SK-N-SH treated with all-trans-retinoic acid at 6 μM for 48 hours (cell line): ENCODE results near the gene CPNE5.

Source experiments
- ATAC-seq: fragments of 200-7000 bp; cut with Tn5 transposase; 3 replicates; pipeline ENCODE4 v1.9.1; 2020; ENCODE audit warnings: mild to moderate bottlenecking, moderate library complexity
- ARNTL ChIP-seq: fragments of 450-650 bp; formaldehyde crosslinking; IDR thresholded peaks from 2 replicates; pipeline ENCODE4 v1.5.0; 2020; ENCODE audit warnings: low read depth, mild to moderate bottlenecking, moderate library complexity, borderline replicate concordance
- BACH2 ChIP-seq: fragments of 250-450 bp; sonication (Bioruptor Pico); IDR thresholded peaks from 2 replicates; pipeline ENCODE4 v1.9.0; 2021; ENCODE audit warnings: mild to moderate bottlenecking, borderline replicate concordance
- CSDC2 ChIP-seq: fragments of 250-450 bp; sonication (Bioruptor Pico); IDR thresholded peaks from 2 replicates; pipeline ENCODE4 v1.5.0; 2020; ENCODE audit warnings: mild to moderate bottlenecking, moderate library complexity
- CSRNP3 ChIP-seq: fragments of 250-450 bp; sonication (Bioruptor Pico); IDR thresholded peaks from 2 replicates; pipeline ENCODE4 v1.5.1; 2021; ENCODE audit warnings: mild to moderate bottlenecking, moderate library complexity
- ESRRG ChIP-seq: fragments of 250-450 bp; sonication (Bioruptor Pico); IDR thresholded peaks from 2 replicates; pipeline ENCODE4 v1.6.1; 2021; ENCODE audit warnings: mild to moderate bottlenecking
- GLIS3 ChIP-seq: fragments of 250-450 bp; sonication (Bioruptor Pico); IDR thresholded peaks from 2 replicates; pipeline ENCODE4 v1.5.0; 2020; ENCODE audit warnings: mild to moderate bottlenecking, moderate library complexity
- ISL1 ChIP-seq: fragments of 250-450 bp; sonication (Bioruptor Pico); IDR thresholded peaks from 2 replicates; pipeline ENCODE4 v2.1.2; 2022; ENCODE audit warnings: mild to moderate bottlenecking, moderate library complexity
- OSR1 ChIP-seq: fragments of 250-450 bp; sonication (Bioruptor Pico); IDR thresholded peaks from 2 replicates; pipeline ENCODE4 v1.8.0; 2022; ENCODE audit warnings: moderate library complexity, mild to moderate bottlenecking, inconsistent platforms
- RARB ChIP-seq: fragments of 250-450 bp; sonication (Bioruptor Pico); IDR thresholded peaks from 2 replicates; pipeline ENCODE4 v1.8.0; 2021; ENCODE audit warnings: mild to moderate bottlenecking, moderate library complexity
- SNAI2 ChIP-seq: fragments of 250-450 bp; sonication (Bioruptor Pico); IDR thresholded peaks from 2 replicates; pipeline ENCODE4 v1.5.0; 2020; ENCODE audit warnings: mild to moderate bottlenecking, moderate library complexity
- TCF4 ChIP-seq: fragments of 250-450 bp; sonication (Bioruptor Pico); IDR thresholded peaks from 2 replicates; pipeline ENCODE4 v1.8.0; 2021; ENCODE audit warnings: mild to moderate bottlenecking, moderate library complexity, borderline replicate concordance
- TOX ChIP-seq: fragments of 250-450 bp; sonication (Bioruptor Pico); IDR thresholded peaks from 2 replicates; pipeline ENCODE4 v1.8.0; 2021; ENCODE audit warnings: mild to moderate bottlenecking, moderate library complexity, borderline replicate concordance
- TSHZ2 ChIP-seq: fragments of 250-450 bp; sonication (Bioruptor Pico); IDR thresholded peaks from 2 replicates; pipeline ENCODE4 v1.5.0; 2020; ENCODE audit warnings: mild to moderate bottlenecking, moderate library complexity
- ZC3H10 ChIP-seq: fragments of 250-450 bp; sonication (Bioruptor Pico); IDR thresholded peaks from 2 replicates; pipeline ENCODE4 v1.5.1; 2021; ENCODE audit warnings: mild to moderate bottlenecking, moderate library complexity
- ZFP3 ChIP-seq: fragments of 250-450 bp; sonication (Bioruptor Pico); IDR thresholded peaks from 2 replicates; pipeline ENCODE4 v1.5.0; 2020; ENCODE audit warnings: mild to moderate bottlenecking, moderate library complexity
- ZFP30 ChIP-seq: fragments of 450-650 bp; formaldehyde crosslinking; IDR thresholded peaks from 2 replicates; pipeline ENCODE4 v1.5.0; 2022; ENCODE audit warnings: mild to moderate bottlenecking, moderate library complexity
- ZNF565 ChIP-seq: fragments of 450-650 bp; formaldehyde crosslinking; conservative IDR thresholded peaks from 2 replicates; pipeline ENCODE4 v1.5.0; 2020; ENCODE audit warnings: low read depth, mild to moderate bottlenecking, moderate library complexity
- ZNF70 ChIP-seq: fragments of 450-650 bp; formaldehyde crosslinking; IDR thresholded peaks from 2 replicates; pipeline ENCODE4 v1.5.0; 2020; ENCODE audit warnings: mild to moderate bottlenecking, moderate library complexity
- ZNF8 ChIP-seq: fragments of 450-650 bp; formaldehyde crosslinking; IDR thresholded peaks from 2 replicates; pipeline ENCODE4 v1.5.0; 2020; ENCODE audit warnings: mild to moderate bottlenecking, moderate library complexity
- TF ChIP-seq, protein P1 (sequence below): fragments of 250-450 bp; sonication (Bioruptor Pico); IDR thresholded peaks from 2 replicates; pipeline ENCODE4 v1.5.1; 2020; ENCODE audit warnings: low read depth, mild to moderate bottlenecking, moderate library complexity

CPNE5 gene

DNA sequence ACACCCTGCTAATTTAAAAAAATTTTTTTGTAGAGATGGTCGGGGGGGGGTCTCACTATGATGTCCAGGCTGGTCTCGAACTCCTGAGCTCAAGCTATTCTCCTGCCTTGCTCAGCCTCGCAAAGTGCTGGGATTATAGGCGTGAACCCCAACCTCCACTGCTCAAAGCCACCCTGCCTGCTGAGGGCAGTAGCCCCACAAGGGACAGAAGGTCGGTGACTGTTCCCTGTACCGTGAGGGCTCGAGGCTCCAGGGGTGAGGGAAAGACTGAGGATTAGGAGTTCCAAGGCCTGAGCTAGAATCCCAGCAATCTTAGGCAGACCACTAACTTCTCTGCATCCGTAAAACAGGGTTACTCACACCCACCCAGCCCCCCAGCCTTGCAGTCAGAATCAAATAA is 51.1 kb downstream of the CPNE5 start:
- ATAC-seq: no peak
- no peak for TF ChIP-seq RARB
- TF ChIP-seq, protein P1, sequence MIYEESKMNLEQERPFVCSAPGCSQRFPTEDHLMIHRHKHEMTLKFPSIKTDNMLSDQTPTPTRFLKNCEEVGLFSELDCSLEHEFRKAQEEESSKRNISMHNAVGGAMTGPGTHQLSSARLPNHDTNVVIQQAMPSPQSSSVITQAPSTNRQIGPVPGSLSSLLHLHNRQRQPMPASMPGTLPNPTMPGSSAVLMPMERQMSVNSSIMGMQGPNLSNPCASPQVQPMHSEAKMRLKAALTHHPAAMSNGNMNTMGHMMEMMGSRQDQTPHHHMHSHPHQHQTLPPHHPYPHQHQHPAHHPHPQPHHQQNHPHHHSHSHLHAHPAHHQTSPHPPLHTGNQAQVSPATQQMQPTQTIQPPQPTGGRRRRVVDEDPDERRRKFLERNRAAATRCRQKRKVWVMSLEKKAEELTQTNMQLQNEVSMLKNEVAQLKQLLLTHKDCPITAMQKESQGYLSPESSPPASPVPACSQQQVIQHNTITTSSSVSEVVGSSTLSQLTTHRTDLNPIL (CRISPR knock-in tag): no peak
- TF ChIP-seq OSR1 (CRISPR knock-in tag): no peak
- TF ChIP-seq ESRRG: no peak
- TF ChIP-seq ZNF70 (CRISPR knock-in tag): no peak
- TF ChIP-seq TOX: no peak
- TF ChIP-seq ISL1 (CRISPR knock-in tag): no peak
- no peak for TF ChIP-seq ZNF565 (CRISPR knock-in tag)
- TF ChIP-seq ZFP30 (CRISPR knock-in tag): no peak
- TF ChIP-seq CSDC2 (CRISPR knock-in tag): no peak
- no peak for TF ChIP-seq ZC3H10 (CRISPR knock-in tag)
- no peak for TF ChIP-seq BACH2
- no peak for TF ChIP-seq ARNTL (CRISPR knock-in tag)
- no peak for TF ChIP-seq SNAI2 (CRISPR knock-in tag)
- TF ChIP-seq GLIS3 (CRISPR knock-in tag): no peak
- no peak for TF ChIP-seq TSHZ2 (CRISPR knock-in tag)
- TF ChIP-seq CSRNP3 (CRISPR knock-in tag): no peak
- no peak for TF ChIP-seq ZFP3 (CRISPR knock-in tag)
- TF ChIP-seq ZNF8 (CRISPR knock-in tag): no peak

DNA sequence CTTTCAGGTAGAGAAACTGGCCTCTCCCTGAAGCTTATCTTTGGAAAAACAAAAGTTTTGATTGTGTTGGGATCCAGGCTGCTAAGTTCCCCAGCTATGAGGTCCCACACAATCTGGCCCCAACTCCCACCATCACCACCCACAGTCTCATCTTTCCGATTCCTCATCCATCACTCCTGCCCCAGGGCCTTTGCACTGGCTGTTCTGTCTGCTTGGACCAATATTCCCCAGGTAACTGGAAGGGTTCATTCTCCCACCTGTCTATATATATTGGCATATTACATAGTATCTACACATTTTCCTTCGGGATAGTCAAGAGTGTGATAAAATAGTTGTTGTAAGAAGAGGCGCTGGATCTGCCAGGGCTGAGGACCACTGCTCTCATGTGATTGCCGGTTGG is 52.0 kb downstream of the CPNE5 start:
- TF ChIP-seq TSHZ2 (CRISPR knock-in tag) (no peak), TCF4 (CRISPR knock-in tag) (no peak), CSDC2 (CRISPR knock-in tag) (no peak), ZC3H10 (CRISPR knock-in tag) (no peak), GLIS3 (CRISPR knock-in tag) (no peak), ZNF8 (CRISPR knock-in tag) (no peak), ESRRG (no peak), ARNTL (CRISPR knock-in tag) (no peak), CSRNP3 (CRISPR knock-in tag) (no peak), BACH2 (no peak), ISL1 (CRISPR knock-in tag) (no peak), TOX (no peak), OSR1 (CRISPR knock-in tag) (no peak)
- ATAC-seq: no peak

DNA sequence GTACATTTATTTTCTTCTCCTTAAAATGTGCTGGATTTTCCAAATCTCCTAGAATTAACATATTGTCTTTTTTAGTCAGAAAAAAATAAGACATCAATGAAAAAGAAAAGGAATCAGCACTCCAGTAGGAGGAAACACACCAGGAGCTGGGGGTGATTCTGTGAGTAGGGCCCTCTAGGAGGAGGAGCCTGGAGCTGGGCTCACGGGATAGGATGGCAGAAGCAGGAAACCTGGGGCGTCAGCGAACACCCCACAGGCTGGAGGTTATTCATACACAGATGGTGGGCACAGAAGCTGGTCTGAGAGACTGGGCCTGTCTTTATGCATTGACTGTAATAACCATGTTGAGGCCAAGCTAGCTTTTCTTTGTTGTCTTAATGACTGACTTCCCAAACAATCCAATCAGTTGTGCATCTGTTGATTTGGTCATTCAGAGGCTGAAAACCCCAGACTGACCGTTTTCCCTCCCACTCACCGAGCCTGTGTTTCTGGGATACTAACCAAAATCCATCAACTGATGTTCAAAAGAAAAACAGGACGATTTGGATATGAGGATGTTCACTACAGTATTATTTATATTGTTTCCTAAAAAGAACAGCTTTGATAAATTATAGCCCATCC is 53.1 kb downstream of the CPNE5 start:
- no peak for ATAC-seq
- TF ChIP-seq ISL1 (CRISPR knock-in tag) (no peak), CSRNP3 (CRISPR knock-in tag) (no peak)
